Upper lobe of left lung (tissue), 6 donors: ENCODE data around the gene MYOZ2. TPM values are rescaled to one million over a fixed set of nuclear protein-coding genes. Genes with fewer than 3 reads are reported as not detected.

Experiments
- ATAC-seq, 2 donors: fragments of 200-7000 bp; cut with Tn5 transposase; one replicate each; pipeline ENCODE4 v1.9.1; 2022; ENCODE audit warnings: mild to moderate bottlenecking in 2 of 2, moderate library complexity in 2 of 2; ENCODE audit not compliant: low FRiP score in 2 of 2
- DNase-seq, 2 donors: peaks; one replicate each; pipeline ENCODE4 v3.0.0-alpha.2; 2019 to 2020
- H3K27ac ChIP-seq, 4 donors: fragments of 200-600 bp; sonication (generic); one replicate each; pipeline ENCODE4 v1.5.1; 2016 to 2019
- H3K27me3 ChIP-seq, 4 donors: fragments of 200-600 bp; sonication (generic); one replicate each; pipeline ENCODE4 v1.5.1; 2017 to 2019
- H3K36me3 ChIP-seq, 4 donors: fragments of 200-600 bp; sonication (generic); one replicate each; pipeline ENCODE4 v1.5.1; 2016 to 2019
- H3K4me1 ChIP-seq, 4 donors: fragments of 200-600 bp; sonication (generic); one replicate each; pipeline ENCODE4 v1.5.1; 2018 to 2019
- H3K4me3 ChIP-seq, 4 donors: fragments of 200-600 bp; sonication (generic); one replicate each; pipeline ENCODE4 v1.5.1; 2017 to 2019; ENCODE audit warnings: mild to moderate bottlenecking in 2 of 4, moderate library complexity in 1 of 4
- H3K9me3 ChIP-seq, 4 donors: fragments of 200-600 bp; sonication (generic); one replicate each; pipeline ENCODE4 v1.5.1; 2018 to 2019
- CTCF ChIP-seq, 6 experiments: fragments of 450-650 bp in 4 of 6; fragments of 200-600 bp in 2 of 6; sonication (generic) in 2 of 6; IDR thresholded peaks; one replicate each; pipeline ENCODE4 v1.5.1; 2016 to 2019; ENCODE audit warnings: antibody characterized with exemption in 6 of 6
- EP300 ChIP-seq, 4 donors: sonication (generic); formaldehyde crosslinking; IDR thresholded peaks; one replicate each; pipeline ENCODE4 v1.5.1; 2017; ENCODE audit warnings: antibody characterized with exemption in 4 of 4, control low read depth in 2 of 4
- POLR2A ChIP-seq, 4 donors: fragments of 450-650 bp; IDR thresholded peaks; one replicate each; pipeline ENCODE4 v1.5.1; 2016 to 2017; ENCODE audit warnings: antibody characterized with exemption in 4 of 4, mild to moderate bottlenecking in 2 of 4
- POLR2AphosphoS5 ChIP-seq, 2 donors: sonication (generic); formaldehyde crosslinking; IDR thresholded peaks; one replicate each; pipeline ENCODE4 v1.5.1; 2017; ENCODE audit warnings: antibody characterized with exemption in 2 of 2
- WGBS, 2 donors: methylation state at CpG; one replicate each; pipeline ENCODE4 v1.1.5; 2017 to 2018; 5-methylcytosine and 5-hydroxymethylcytosine counted together
- total RNA-seq, 6 donors: library from RNA; depleted of rRNA in 4 of 6; stranded (reverse); fragments of >200 nt in 4 of 6; gene quantifications; one replicate each; pipeline versions ENCODE4 v1.1.0 to v1.2.1, GENCODE V29; 2016 to 2021
- donor health status: DM: no; HTN: no; CAD: no; lungs with moderate emphysema.
- donor health status: DM: no; HTN: yes; CAD: no; lungs with severe emphysema.

Gene MYOZ2
- total RNA-seq, 6 donors from 2014 or later = 0.13 to 0.20 TPM; not detected in 4

- no peak for TF ChIP-seq CTCF (IDR thresholded peaks at IDR 0.05)
- no peak for TF ChIP-seq POLR2A (IDR thresholded peaks at IDR 0.05)
- no peak for TF ChIP-seq POLR2AphosphoS5 (IDR thresholded peaks at IDR 0.05)
- TF ChIP-seq EP300 (IDR thresholded peaks at IDR 0.05) = no peak
- DNase-seq = peak in 1 of 2 donors; percentile 26
- Histone ChIP-seq H3K9me3 (no peaks in the 10 kb centered on the region), H3K4me1 (no peaks in the 10 kb centered on the region), H3K4me3 (no peak overlapping the region), H3K27ac (no peak overlapping the region), H3K27me3 (no peaks in the 10 kb centered on the region), H3K36me3 (no peaks in the 10 kb centered on the region)
- ATAC-seq = no peak
- 87 to 93% methylated on average over 11 of the region's 11 CpGs for WGBS, 2 donors
Observed at GRCh38 chr4:119197772-119198212, 62.2 kb downstream of the MYOZ2 start.

GRCh38 chr4:119204916-119205315 is 69.3 kb downstream of the MYOZ2 start:
- ATAC-seq (no peak), DNase-seq (no peak)
- WGBS, 2 donors = 58 to 66% methylated on average over 4 of the region's 4 CpGs
- H3K36me3 ChIP-seq = no peaks in the 10 kb centered on the region
- no peak for TF ChIP-seq POLR2AphosphoS5 (IDR thresholded peaks at IDR 0.05)
- TF ChIP-seq POLR2A (IDR thresholded peaks at IDR 0.05) = no peak
- TF ChIP-seq EP300 (IDR thresholded peaks at IDR 0.05) = no peak
- no peaks in the 10 kb centered on the region for H3K4me1 ChIP-seq
- no peaks in the 10 kb centered on the region for H3K9me3 ChIP-seq
- peak overlapping the region in 1 of 4 donors; percentile 42 for H3K27ac ChIP-seq
- no peak overlapping the region for H3K4me3 ChIP-seq
- H3K27me3 ChIP-seq = no peaks in the 10 kb centered on the region

- ATAC-seq (no peak), DNase-seq (no peak)
- Histone ChIP-seq H3K36me3 (no peaks in the 10 kb centered on the region), H3K27ac (no peak overlapping the region), H3K9me3 (no peaks in the 10 kb centered on the region), H3K4me3 (no peak overlapping the region), H3K27me3 (no peaks in the 10 kb centered on the region), H3K4me1 (no peaks in the 10 kb centered on the region)
- TF ChIP-seq POLR2A (IDR thresholded peaks at IDR 0.05) (no peak), POLR2AphosphoS5 (IDR thresholded peaks at IDR 0.05) (no peak), EP300 (IDR thresholded peaks at IDR 0.05) (no peak), CTCF (IDR thresholded peaks at IDR 0.05) (no peak)
Observed at GRCh38 chr4:119205690-119206089, 70.1 kb downstream of the MYOZ2 start.

GRCh38 chr4:119206178-119206577 is 70.5 kb downstream of the MYOZ2 start:
- H3K36me3 ChIP-seq = no peaks in the 10 kb centered on the region
- H3K27me3 ChIP-seq = no peaks in the 10 kb centered on the region
- no peak overlapping the region for H3K4me3 ChIP-seq
- peak in 1 of 2 donors; percentile 44 for ATAC-seq
- DNase-seq = no peak
- TF ChIP-seq EP300 (IDR thresholded peaks at IDR 0.05) = no peak
- no peak for TF ChIP-seq POLR2AphosphoS5 (IDR thresholded peaks at IDR 0.05)
- no peak for TF ChIP-seq POLR2A (IDR thresholded peaks at IDR 0.05)
- no peak for TF ChIP-seq CTCF (IDR thresholded peaks at IDR 0.05)
- H3K27ac ChIP-seq = no peak overlapping the region
- H3K9me3 ChIP-seq = no peaks in the 10 kb centered on the region
- WGBS, 2 donors = 56 to 68% methylated on average over 1 of the region's 1 CpG
- H3K4me1 ChIP-seq = no peaks in the 10 kb centered on the region

- 7 to 8% methylated on average over 1 of the region's 1 CpG for WGBS, 2 donors
- peak overlapping the region in 1 of 4 donors; percentile 8 for H3K27ac ChIP-seq
- H3K36me3 ChIP-seq = no peaks in the 10 kb centered on the region
- no peaks in the 10 kb centered on the region for H3K27me3 ChIP-seq
- H3K4me1 ChIP-seq = no peaks in the 10 kb centered on the region
- DNase-seq (no peak), ATAC-seq (peak; percentile 53 to 60)
- no peak overlapping the region for H3K4me3 ChIP-seq
- no peaks in the 10 kb centered on the region for H3K9me3 ChIP-seq
- no peak for TF ChIP-seq CTCF (IDR thresholded peaks at IDR 0.05)
- TF ChIP-seq POLR2A (IDR thresholded peaks at IDR 0.05) = no peak
- no peak for TF ChIP-seq POLR2AphosphoS5 (IDR thresholded peaks at IDR 0.05)
- no peak for TF ChIP-seq EP300 (IDR thresholded peaks at IDR 0.05)
Observed at GRCh38 chr4:119207051-119207450, 71.4 kb downstream of the MYOZ2 start.
